ENCODE results near the gene SPR.
A peak's percentile ranks its signal among the peaks of the same experiment; 100 is the strongest.

Gene SPR

GRCh38 chr2:72849138-72849462 is 38.1 kb upstream of the SPR start:
- POLR2A ChIA-PET: no interaction called here
- H3K27ac ChIP-seq (ENCODE audit: extremely low read depth, low read depth, low read length): no peak overlapping the region
- no peaks in the 10 kb centered on the region for H3K36me3 ChIP-seq (ENCODE audit: control insufficient read depth in 2 of 2, insufficient read depth in 1 of 2, low read length in 2 of 2)
- CTCF ChIA-PET: interaction anchor here (0.8 kb wide), 1 partner anchor 844 kb away, joined by 3 read pairs; no protein-coding TSS in a partner anchor
- no peak for TF ChIP-seq ZNF426 (tag by site-specific recombination; IDR thresholded peaks at IDR 0.05)
- no peak for TF ChIP-seq ZNF223 (tag by site-specific recombination; IDR thresholded peaks at IDR 0.05)
- TF ChIP-seq ZNF112 (tag by site-specific recombination; IDR thresholded peaks at IDR 0.05): no peak
- TF ChIP-seq ZNF558 (tag by site-specific recombination; IDR thresholded peaks at IDR 0.05): no peak
- TF ChIP-seq ZNF266 (tag by site-specific recombination; IDR thresholded peaks at IDR 0.05; ENCODE audit: low read depth): no peak
- no peak for TF ChIP-seq ZNF398 (tag by site-specific recombination; IDR thresholded peaks at IDR 0.05)
- no peak for TF ChIP-seq YY2 (tag by site-specific recombination; IDR thresholded peaks at IDR 0.05)
- TF ChIP-seq GLI4 (tag by site-specific recombination; IDR thresholded peaks at IDR 0.05): no peak
- TF ChIP-seq ZNF169 (tag by site-specific recombination; IDR thresholded peaks at IDR 0.05): no peak
- TF ChIP-seq ZNF2 (tag by site-specific recombination; IDR thresholded peaks at IDR 0.05): no peak
- no peak overlapping the region for H3K4me3 ChIP-seq (ENCODE audit: low read depth, low read length)
- no peaks in the 10 kb centered on the region for H3K9me3 ChIP-seq (ENCODE audit: control insufficient read depth, insufficient read depth, low read depth, low read length)
- no peaks in the 10 kb centered on the region for H3K4me1 ChIP-seq (ENCODE audit: control insufficient read depth, insufficient read depth, low read length)

- CTCF ChIA-PET: interaction anchor here (1.6 kb wide), 1 partner anchor 10 kb away, joined by 4 read pairs; no protein-coding TSS in a partner anchor
- POLR2A ChIA-PET: no interaction called here
- no peaks in the 10 kb centered on the region for H3K36me3 ChIP-seq (ENCODE audit: control insufficient read depth in 2 of 2, insufficient read depth in 1 of 2, low read length in 2 of 2)
Measured at GRCh38 chr2:72851333-72851732, 35.9 kb upstream of the SPR start.

GRCh38 chr2:72859831-72860262 is 27.4 kb upstream of the SPR start:
- Histone ChIP-seq H3K9me3 (ENCODE audit: control insufficient read depth, insufficient read depth, low read depth, low read length) (no peaks in the 10 kb centered on the region), H3K4me3 (ENCODE audit: low read depth, low read length) (no peak overlapping the region), H3K36me3 (ENCODE audit: control insufficient read depth in 2 of 2, insufficient read depth in 1 of 2, low read length in 2 of 2) (no peaks in the 10 kb centered on the region), H3K27ac (ENCODE audit: extremely low read depth, low read depth, low read length) (no peak overlapping the region), H3K4me1 (ENCODE audit: control insufficient read depth, insufficient read depth, low read length) (no peaks in the 10 kb centered on the region)
- POLR2A ChIA-PET: no interaction called here
- CTCF ChIA-PET: interaction anchor here (0.6 to 5.8 kb wide), 54 partner anchors 9 to 1859 kb away, joined by 3 to 72 read pairs (median 4); partner anchors contain the start of gene SPR
- no peak for TF ChIP-seq ZNF513 (tag by site-specific recombination; IDR thresholded peaks at IDR 0.05)
- peak; percentile 76 for TF ChIP-seq ZNF362 (tag by site-specific recombination; IDR thresholded peaks at IDR 0.05)
- peak; percentile 48 for TF ChIP-seq CTCF (tag by site-specific recombination; IDR thresholded peaks at IDR 0.05)
- TF ChIP-seq ZNF629 (tag by site-specific recombination; IDR thresholded peaks at IDR 0.05): no peak
- peak; percentile 45; the same call in 1 of the 2 replicates for TF ChIP-seq ZEB2 (tag by site-specific recombination; IDR thresholded peaks at IDR 0.05)
- TF ChIP-seq ZNF639 (tag by site-specific recombination; IDR thresholded peaks at IDR 0.05): no peak
- peak; percentile 71 for TF ChIP-seq ZNF654 (tag by site-specific recombination; IDR thresholded peaks at IDR 0.05; ENCODE audit: low read depth)

More at GRCh38 chr2:72851333-72851732, 35.9 kb upstream of the SPR start:
- Histone ChIP-seq H3K4me3 (ENCODE audit: low read depth, low read length) (no peak overlapping the region), H3K27ac (ENCODE audit: extremely low read depth, low read depth, low read length) (no peak overlapping the region), H3K9me3 (ENCODE audit: control insufficient read depth, insufficient read depth, low read depth, low read length) (no peaks in the 10 kb centered on the region), H3K4me1 (ENCODE audit: control insufficient read depth, insufficient read depth, low read length) (no peaks in the 10 kb centered on the region)
- TF ChIP-seq ZNF221 (tag by site-specific recombination; IDR thresholded peaks at IDR 0.05; ENCODE audit: borderline replicate concordance) (no peak), SP2 (tag by site-specific recombination; IDR thresholded peaks at IDR 0.05) (no peak), EGR2 (tag by site-specific recombination; IDR thresholded peaks at IDR 0.05; ENCODE audit: low read depth) (no peak), ZNF146 (tag by site-specific recombination; IDR thresholded peaks at IDR 0.05) (no peak)

Data from HEK293 (cell line).